GM19043 (cell line): ENCODE results near the gene OCSTAMP.
A peak's percentile ranks its signal among the peaks of the same experiment; 100 is the strongest.

ENCODE experiments used
- ATAC-seq: cut with Tn5 transposase; IDR thresholded peaks from one replicate; pipeline ENCODE4 v1.9.1; 2021; ENCODE audit warnings: low read depth; ENCODE audit not compliant: unreplicated experiment

Gene OCSTAMP

GRCh38 chr20:46573788-46574584 lies 23.5 kb upstream of the OCSTAMP start:
- ATAC-seq = no peak

- no peak for ATAC-seq
Measured at GRCh38 chr20:46573234-46573633, 22.8 kb upstream of the OCSTAMP start.

DNA sequence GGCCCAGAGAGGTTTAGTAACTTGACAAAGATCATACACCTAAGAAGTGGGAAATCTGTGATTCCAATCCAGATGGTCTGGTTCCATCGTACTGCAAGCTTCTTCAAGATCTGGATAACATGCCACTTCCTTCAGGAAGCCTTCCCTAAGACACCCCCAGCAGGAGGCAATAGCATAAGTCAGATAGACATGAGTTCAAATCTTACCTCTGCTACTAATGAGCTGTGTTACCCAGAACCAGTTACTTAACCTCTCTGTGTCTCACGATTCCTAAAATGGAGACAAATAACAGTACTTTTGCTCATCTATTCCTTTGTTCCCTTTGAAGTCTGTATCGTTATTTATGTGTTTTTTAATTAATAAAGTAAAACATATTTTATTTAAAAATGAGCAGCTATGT lies 22.3 kb upstream of the OCSTAMP start:
- no peak for ATAC-seq

DNA sequence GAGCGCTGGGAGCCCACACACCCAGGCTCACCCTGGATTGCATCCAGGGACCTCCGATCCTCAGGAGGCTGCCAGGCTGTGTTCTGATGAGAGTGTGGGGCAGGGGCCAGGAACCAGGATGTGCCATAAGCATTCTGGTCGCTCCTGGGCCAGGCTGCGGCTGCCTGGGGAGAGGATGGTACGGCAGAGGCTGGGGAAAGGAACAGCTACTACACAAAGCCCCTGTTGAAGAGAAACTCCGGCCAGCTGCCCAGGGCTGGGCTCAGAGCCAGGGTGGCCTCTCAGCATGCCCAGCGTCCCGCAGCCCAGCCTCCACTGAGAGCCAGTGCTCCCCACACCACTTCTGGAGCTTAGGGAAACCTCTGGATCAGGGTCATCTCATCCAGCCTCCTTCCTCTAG lies 21.7 kb upstream of the OCSTAMP start:
- no peak for ATAC-seq

DNA sequence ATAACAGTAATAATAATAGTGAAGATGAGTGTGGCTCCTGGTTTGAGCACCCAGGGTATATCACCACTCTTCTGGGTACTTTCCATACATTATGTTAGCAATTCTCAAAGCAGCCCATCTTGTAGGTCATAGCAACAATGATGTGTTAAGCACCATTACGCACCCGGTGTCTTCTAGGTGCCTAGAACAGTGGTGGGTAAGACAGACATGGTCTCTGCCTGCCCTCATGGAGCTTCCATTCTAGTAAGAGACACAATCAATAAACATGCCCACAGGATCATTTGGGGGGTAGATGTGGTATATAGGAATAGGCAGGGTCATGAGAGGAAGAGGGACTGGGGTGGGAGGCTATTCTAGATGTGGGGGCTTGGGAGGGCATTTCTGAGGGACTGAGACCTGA lies 21.0 kb upstream of the OCSTAMP start:
- no peak for ATAC-seq

DNA sequence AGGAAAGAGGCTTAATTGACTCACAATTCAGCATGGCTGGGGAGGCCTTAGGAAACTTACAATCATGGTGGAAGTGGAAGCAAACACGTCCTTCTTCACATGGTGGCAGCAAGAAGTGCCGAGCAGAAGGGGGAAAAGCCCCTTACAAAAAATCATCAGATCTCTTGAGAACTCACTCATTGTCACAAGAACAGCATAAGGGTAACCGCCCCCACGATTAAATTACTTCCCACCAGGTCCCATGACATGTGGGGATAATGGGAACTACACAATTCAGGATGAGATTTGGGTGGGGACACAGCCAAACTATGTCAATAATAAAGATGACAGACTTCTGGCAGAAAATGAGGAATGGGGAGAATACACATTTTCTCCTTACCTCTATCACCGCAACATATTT lies 20.5 kb upstream of the OCSTAMP start:
- ATAC-seq = no peak

GRCh38 chr20:46569961-46570360 lies 19.5 kb upstream of the OCSTAMP start:
- ATAC-seq = no peak

DNA sequence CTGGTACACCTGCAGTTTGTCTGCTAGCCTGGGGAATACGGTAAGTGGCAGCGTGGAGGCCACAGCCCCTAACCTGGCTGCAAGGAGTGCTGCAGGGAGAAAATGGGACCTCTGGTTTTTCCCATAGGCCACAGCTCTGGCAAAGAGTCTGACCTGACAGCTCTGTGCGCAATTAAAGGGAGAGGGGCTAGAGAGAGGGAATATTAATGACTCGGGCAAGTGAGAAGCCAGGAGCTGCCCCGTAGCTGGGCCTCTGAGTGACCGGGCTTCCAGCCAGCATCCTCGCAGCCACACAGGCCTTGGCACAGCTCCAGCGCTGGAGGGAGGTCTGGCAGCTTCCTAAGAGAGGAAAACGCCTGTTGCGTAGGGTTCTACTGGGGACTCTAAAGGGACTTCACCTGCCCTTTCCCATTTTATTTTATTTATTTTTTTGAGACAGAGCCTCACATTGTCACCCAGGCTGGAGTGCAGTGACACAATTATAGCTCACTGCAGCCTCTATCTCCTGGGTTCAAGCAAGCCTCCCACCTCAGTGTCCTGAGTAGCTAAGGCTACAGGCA lies 18.2 kb upstream of the OCSTAMP start:
- no peak for ATAC-seq

DNA sequence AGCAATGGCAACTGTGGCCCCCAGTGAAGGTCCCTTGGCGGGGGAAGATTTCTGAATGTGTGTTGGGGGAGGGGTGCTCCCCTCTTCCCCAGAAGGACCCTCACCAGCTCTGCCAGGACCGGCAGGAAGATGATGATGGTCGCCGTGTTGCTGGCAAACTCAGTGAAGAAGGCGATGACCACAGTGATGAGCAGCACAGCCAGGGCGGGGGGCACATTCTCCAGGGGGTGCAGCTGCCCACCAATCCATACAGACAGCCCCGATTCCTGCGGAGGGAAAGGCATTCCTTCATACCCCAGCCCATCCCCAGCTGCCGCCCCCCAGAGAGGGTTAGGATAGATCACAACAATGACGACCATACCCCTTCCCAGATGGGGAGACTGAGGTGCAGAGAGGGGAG lies 15.7 kb upstream of the OCSTAMP start:
- no peak for ATAC-seq

GRCh38 chr20:46564241-46564957 lies 13.9 kb upstream of the OCSTAMP start:
- no peak for ATAC-seq

GRCh38 chr20:46563860-46564221 lies 13.4 kb upstream of the OCSTAMP start:
- no peak for ATAC-seq

DNA sequence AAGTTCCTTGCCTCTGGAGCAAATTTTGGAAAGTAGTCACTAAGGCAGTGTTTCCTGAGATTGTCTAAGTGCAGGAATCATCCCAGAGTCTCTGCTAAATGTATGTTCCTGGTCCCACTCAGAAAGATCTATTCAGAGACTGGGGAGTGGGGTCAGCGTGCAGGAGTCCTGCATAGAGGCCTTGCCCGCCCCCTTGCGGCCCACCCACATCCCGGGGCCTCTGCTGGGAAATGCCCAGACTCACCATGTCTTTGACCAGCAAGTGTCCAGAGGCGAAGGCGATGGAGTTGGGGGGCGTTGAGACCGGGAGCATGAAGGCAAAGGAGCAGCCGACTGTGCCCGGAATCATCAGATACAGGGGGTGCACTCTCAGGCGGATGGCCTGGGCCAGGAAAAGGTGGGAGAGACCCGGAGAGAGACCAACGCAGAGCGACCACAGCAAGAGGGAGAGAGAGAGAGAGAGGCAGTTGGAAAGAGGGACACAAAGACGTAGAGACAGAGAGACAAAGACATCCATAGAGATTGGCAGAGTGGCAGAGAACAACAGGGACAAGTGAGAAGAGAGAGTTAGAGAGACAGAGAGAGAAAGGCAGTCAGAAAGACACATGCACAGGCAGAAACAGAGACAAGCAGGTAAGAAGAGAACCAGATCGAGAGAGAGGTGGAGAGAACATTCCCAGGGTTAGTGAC lies 12.9 kb upstream of the OCSTAMP start:
- no peak for ATAC-seq

GRCh38 chr20:46562373-46563169 lies 12.1 kb upstream of the OCSTAMP start:
- ATAC-seq = peak; percentile 49

DNA sequence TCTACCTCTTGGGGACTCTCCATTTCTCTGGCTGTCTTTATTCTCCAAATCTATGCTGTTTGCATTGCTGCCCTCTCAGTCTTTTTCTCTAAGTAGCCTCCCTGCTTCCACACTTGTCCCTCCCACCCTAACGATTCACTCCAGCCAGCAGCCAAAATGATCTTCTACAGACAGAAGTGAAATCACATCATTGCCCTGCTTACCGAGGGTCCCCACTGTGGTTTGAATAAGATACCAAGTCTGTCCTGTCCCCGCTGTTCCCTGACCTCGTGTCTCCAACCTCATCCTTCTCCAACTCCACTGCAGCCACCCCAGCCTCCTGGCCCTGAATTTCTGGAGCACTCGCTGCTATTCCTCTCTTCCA lies 11.5 kb upstream of the OCSTAMP start:
- ATAC-seq = no peak

DNA sequence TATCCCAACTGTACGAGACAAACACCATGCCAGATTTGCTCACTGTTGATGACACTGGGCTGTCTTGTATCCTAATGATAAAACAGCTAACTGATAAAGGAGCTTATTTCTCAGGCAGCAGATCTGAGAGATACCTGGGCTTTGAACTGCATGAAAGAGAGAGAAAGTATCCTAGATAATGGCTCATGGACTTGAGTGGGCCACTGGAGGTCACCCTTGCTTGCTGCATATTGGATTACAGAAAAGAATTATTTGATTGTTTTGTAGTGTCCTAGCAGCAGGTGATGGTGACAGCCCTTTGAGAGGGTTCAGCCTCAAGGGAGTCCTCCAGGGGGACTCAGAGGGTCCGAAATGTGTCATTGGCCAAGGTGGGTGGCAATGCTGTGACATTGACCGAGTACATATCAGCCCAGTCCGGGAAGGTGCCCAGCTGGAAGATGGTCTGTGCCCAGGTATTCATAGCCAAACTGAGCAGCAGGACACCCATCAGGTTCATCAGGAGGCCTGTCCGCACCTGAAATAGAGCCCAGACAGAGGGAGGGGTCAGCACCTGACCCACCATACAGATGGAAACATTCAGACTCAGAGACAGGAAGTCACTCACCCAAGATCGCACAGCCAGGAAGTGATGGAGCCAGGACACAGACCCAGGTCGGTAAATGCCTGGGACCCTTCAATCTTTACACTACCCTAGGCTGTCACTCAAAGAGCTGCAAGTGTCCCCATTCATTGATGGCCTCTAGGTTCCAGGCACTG lies 9.4 kb upstream of the OCSTAMP start:
- no peak for ATAC-seq

GRCh38 chr20:46559001-46559400 lies 8.5 kb upstream of the OCSTAMP start:
- no peak for ATAC-seq

GRCh38 chr20:46558511-46558959 lies 8.1 kb upstream of the OCSTAMP start:
- ATAC-seq = no peak

DNA sequence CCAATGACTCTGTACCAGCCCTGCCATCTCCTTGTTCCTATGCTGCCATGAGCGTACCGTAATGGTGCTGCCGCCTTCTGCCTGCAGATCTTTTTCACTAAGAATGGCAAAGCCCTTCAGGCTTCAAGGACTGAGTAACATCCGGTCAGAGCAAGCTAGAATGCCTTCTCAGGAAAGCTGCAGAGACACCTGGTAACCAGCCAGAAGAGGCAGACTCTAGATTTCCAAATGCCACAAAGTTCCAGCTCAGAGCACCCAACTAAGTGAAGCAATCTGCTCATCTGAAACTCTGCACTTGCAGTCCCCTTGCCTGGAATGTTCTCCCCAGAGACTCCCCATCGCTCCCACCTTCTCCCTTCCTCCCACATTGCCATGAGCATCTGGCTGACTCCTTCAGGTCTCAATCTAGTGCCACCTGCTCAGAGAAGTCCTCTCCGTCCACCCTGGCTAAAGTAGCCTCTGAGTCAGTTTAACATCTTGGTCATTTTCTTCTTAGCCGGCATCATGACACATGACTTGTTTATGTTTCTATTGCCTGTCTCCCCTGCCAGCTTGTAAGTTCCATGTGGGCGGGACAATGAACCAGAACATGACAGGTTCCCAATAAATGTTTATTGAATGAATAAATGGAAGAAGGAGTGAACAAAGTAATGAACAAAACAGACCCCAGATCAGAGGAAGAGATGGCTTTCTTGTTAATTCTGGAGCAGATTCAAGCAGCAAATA lies 6.9 kb upstream of the OCSTAMP start:
- ATAC-seq = no peak

DNA sequence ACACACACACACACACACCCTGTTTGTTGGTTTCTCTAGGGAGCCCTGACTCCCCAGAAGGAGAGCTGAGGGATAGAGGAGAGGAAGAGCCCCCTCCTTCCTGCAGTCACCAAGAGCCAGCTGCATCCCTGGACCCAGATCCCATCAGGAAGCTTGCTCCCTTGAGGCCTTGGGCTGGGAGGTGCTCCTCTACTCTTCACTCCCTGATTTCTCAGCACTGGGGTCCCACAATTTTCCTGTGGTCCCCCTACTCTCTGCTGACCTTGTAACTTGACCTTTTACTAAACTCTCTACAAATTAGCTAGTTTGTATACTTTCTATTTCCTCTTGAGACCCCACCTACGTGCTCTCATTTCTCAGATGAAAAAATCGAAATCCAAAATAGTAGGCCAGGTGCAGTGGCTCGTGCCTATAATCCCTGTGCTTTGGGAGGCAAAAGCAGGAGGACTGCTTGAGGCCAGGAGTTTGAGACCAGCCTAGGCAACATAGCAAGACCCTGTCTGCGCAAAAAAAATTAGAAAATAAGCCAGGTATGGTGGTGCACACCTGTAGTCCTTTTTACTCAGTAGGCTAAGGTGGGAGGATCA lies 5.0 kb upstream of the OCSTAMP start:
- ATAC-seq = no peak
